Astrocyte of the spinal cord (primary cell): ENCODE results near the gene ANKRD62.

ENCODE experiments used
- DNase-seq: peaks from one replicate; pipeline ENCODE4 v3.0.0; 2011; ENCODE audit warnings: low read depth, low spot score
- H3K4me3 ChIP-seq: 2 replicates; pipeline ENCODE4 v1.5.1; 2011; ENCODE audit warnings: low read depth, mild to moderate bottlenecking, low read length, moderate library complexity
- in situ Hi-C: cut with HindIII; loops from 2 replicates; pipeline ENCODE4 v1.10.0; 2017; ENCODE audit warnings: low sequenced_read_pairs
- TF ChIP-seq, protein P1 (sequence below): IDR thresholded peaks from 2 replicates; pipeline ENCODE4 v1.5.1; 2012; ENCODE audit warnings: low read depth, mild to moderate bottlenecking, low read length, inconsistent platforms

Gene ANKRD62

GRCh38 chr18:12092398-12093229 is 1.0 kb upstream of the ANKRD62 start:
- no peak for DNase-seq
- H3K4me3 ChIP-seq, result no peak overlapping the region
- in situ Hi-C loops, result no loop called here
- TF ChIP-seq, protein P1, sequence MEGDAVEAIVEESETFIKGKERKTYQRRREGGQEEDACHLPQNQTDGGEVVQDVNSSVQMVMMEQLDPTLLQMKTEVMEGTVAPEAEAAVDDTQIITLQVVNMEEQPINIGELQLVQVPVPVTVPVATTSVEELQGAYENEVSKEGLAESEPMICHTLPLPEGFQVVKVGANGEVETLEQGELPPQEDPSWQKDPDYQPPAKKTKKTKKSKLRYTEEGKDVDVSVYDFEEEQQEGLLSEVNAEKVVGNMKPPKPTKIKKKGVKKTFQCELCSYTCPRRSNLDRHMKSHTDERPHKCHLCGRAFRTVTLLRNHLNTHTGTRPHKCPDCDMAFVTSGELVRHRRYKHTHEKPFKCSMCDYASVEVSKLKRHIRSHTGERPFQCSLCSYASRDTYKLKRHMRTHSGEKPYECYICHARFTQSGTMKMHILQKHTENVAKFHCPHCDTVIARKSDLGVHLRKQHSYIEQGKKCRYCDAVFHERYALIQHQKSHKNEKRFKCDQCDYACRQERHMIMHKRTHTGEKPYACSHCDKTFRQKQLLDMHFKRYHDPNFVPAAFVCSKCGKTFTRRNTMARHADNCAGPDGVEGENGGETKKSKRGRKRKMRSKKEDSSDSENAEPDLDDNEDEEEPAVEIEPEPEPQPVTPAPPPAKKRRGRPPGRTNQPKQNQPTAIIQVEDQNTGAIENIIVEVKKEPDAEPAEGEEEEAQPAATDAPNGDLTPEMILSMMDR, result no peak

GRCh38 chr18:12098374-12098773 is 4.7 kb downstream of the ANKRD62 start:
- in situ Hi-C loops, result no loop called here
- no peak overlapping the region for H3K4me3 ChIP-seq
- DNase-seq, result no peak
- TF ChIP-seq, protein P1, result no peak

GRCh38 chr18:12099160-12099559 is 5.5 kb downstream of the ANKRD62 start:
- in situ Hi-C loops, result no loop called here
- TF ChIP-seq, protein P1, result no peak
- no peak for DNase-seq
- H3K4me3 ChIP-seq, result no peak overlapping the region

- in situ Hi-C loops, result no loop called here
- no peak overlapping the region for H3K4me3 ChIP-seq
- TF ChIP-seq, protein P1, result no peak
- DNase-seq, result no peak
Observed at GRCh38 chr18:12101266-12101665, 7.6 kb downstream of the ANKRD62 start.

GRCh38 chr18:12102136-12102842 is 8.6 kb downstream of the ANKRD62 start:
- no peak for DNase-seq
- TF ChIP-seq, protein P1, result no peak
- H3K4me3 ChIP-seq, result no peak overlapping the region
- in situ Hi-C loops, result no loop called here

- TF ChIP-seq, protein P1, result no peak
- DNase-seq, result no peak
- H3K4me3 ChIP-seq, result no peak overlapping the region
- in situ Hi-C loops, result no loop called here
Observed at GRCh38 chr18:12106471-12106870, 12.8 kb downstream of the ANKRD62 start.
